GM18873 (cell line): Measurements from ENCODE around the gene PRDM7.
"Not testable (repeated sequence)": the region's sequence is repeated elsewhere in the genome, so short reads cannot be mapped to it uniquely, and the experiment has no call there.

Experiments
- ATAC-seq: cut with Tn5 transposase; IDR thresholded peaks from one replicate; pipeline ENCODE4 v1.9.1; 2021; ENCODE audit warnings: mild to moderate bottlenecking, moderate library complexity, moderate number of reproducible peaks; ENCODE audit not compliant: unreplicated experiment, low FRiP score

Gene PRDM7

GRCh38 chr16:90077757-90078578 lies 837 bp upstream of the PRDM7 start:
- no peak for ATAC-seq

DNA sequence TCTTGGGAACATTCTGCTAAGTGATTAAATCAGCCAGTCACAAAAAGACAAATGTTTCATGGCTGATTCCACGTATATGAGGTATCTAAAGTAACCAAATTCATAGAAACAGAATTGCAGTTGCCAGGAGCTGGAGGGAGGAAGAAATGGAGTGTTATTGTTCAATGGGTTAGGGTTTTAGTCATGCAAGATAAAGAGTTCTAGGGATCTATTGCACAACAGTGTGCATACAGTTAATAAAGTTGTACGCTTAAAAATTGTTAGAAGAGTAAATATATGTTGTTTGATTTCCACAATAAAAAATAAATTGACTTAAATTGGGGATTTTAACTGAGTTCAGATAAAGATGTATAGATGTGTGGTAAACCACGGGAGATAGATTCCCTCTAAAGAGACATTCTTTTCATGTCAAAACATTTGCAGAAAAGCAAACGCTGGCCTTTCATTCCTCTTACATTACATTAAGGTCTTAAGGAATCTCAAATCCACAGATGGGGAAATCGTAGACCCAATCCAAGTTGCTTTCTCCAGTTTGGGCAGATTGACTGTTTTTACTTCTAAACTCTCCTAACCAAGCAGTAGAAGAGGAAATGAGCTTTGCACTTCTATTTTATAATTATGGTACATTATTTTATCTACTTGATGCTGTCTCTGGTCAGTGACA lies 4.6 kb downstream of the PRDM7 start:
- ATAC-seq: no peak

DNA sequence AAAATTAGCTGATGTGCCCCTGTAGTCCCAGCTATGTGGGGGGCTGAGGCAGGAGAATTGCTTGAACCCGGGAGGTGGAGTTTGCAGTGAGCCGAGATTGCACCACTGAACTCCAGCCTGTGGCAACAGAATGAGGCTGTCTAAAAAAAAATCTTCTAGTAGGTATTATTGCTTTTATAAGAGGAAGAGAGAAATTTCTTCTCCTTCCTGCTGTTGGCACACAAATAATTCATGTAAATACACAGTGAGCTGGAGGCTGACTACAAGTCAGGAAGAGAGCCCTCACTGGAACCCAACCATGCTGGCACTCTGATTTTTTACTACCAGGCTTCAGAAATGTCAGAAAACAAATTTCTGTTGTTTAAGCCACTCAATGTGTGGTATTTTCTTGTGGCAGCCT lies 6.7 kb downstream of the PRDM7 start:
- ATAC-seq: no peak

GRCh38 chr16:90061437-90061836 lies 15.7 kb downstream of the PRDM7 start:
- ATAC-seq: no peak

- no peak for ATAC-seq
These were observed 19.4 kb downstream of the PRDM7 start for GRCh38 chr16:90057738-90058173.

DNA sequence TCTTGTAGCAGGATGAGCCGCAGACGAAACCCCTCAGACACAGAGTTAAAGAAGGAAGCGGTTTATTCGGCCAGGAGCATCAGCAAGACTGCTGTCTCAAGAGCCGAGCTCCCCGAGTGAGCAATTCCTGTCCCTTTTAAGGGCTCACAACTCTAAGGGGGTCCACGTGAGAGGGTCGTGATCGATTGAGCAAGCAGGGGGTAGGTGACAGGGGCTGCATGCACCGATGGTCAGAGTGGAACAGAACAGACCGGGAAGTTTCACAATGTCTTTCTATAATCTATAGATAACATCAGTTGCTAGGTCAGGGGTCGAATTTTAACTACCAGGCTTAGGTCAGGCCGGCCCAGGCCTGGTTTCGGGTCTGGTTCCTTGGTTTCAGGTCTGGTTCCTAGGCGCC lies 20.6 kb downstream of the PRDM7 start:
- not testable (repeated sequence) for ATAC-seq

DNA sequence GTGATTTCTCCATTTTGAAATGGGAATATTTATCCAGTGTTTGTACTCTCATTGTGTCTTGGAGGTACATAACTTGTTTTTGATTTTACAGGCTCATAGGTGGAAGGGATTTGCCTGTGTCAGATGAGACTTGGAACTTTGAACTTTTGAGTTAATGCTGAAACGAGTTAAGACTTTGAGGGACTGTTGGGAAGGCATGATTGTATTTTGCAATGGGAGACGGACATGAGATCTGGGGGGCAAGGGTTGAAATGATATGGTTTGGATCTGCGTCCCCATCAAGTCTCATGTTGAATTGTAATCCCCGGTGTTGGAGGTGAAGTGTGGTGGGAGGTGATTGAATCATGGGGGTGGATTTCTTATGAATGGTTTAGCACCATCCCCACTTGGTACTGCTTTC lies 21.8 kb downstream of the PRDM7 start:
- ATAC-seq: no peak

DNA sequence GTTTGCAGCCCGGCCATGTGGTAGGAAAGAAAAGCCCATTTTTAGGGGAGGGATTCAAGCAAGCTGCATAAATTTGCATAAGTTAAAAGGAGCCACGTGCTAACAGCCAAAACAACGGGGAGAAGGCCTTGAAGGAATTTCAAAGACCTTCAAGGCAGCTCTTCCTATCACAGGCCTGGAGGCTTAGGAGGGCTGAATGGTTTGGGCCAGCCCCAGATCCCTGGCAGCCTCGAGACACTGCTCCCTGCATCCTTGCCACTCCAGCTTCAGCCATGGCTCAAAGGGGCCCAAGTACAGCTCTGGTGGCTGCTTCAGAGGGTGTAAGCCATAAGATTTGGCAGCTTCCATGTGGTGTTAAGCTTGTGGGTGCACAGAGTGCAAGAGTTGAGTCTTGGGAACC lies 22.6 kb downstream of the PRDM7 start:
- ATAC-seq: no peak

GRCh38 chr16:90053902-90054500 lies 23.1 kb downstream of the PRDM7 start:
- no peak for ATAC-seq

DNA sequence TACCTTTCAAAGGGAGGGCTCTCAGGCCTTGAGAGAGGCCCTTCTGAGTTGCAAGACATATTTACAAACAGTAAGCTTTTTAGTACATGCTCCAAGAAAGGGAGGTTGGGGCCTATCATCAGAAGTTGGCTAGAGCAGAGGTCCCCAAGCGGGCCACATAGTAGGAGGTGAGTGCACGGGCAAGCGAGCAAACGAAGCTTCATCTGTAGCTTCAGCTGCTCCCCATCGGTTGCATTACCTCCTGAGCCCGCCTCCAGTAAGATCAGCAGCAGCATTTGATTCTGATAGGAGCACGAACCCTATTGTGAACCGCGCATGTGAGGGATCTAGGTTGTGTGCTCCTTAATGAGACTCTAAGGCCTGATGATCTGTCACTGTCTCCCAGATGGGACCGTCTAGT lies 26.2 kb downstream of the PRDM7 start:
- ATAC-seq: no peak

- no peak for ATAC-seq
These were observed 28.3 kb downstream of the PRDM7 start for GRCh38 chr16:90048737-90049330.

GRCh38 chr16:90048347-90048722 lies 28.8 kb downstream of the PRDM7 start:
- ATAC-seq: no peak

DNA sequence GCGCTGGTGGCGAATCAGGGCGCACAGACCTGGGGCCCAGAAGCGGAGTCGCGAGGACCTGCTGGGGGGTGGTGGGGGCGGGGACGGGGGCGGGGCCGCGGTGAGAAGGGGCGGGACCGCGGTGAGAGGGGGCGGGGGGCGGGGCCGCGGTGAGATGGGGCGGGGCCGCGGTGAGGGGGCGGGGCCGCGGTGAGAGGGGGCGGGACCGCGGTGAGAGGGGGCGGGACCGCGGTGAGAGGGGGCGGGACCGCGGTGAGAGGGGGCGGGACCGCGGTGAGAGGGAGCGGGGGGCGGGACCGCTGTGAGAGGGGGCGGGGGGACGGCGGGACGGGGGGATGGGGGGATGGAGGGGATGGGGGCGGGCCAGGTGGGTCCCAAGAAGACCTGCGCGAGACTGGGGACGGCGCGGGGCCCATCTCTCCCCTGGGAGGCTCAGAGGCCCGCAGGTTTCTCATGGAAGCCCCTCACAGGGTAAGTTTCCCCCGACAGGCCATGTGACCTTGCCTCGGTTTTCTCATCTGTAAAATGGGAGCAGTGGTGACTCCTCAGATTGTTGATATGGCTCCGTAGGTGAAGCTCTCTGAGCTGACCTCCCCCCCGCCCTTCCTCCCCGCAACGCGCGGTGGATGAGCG lies 29.3 kb downstream of the PRDM7 start:
- no peak for ATAC-seq

- ATAC-seq: no peak
These were observed 30.0 kb downstream of the PRDM7 start for GRCh38 chr16:90046971-90047713.

DNA sequence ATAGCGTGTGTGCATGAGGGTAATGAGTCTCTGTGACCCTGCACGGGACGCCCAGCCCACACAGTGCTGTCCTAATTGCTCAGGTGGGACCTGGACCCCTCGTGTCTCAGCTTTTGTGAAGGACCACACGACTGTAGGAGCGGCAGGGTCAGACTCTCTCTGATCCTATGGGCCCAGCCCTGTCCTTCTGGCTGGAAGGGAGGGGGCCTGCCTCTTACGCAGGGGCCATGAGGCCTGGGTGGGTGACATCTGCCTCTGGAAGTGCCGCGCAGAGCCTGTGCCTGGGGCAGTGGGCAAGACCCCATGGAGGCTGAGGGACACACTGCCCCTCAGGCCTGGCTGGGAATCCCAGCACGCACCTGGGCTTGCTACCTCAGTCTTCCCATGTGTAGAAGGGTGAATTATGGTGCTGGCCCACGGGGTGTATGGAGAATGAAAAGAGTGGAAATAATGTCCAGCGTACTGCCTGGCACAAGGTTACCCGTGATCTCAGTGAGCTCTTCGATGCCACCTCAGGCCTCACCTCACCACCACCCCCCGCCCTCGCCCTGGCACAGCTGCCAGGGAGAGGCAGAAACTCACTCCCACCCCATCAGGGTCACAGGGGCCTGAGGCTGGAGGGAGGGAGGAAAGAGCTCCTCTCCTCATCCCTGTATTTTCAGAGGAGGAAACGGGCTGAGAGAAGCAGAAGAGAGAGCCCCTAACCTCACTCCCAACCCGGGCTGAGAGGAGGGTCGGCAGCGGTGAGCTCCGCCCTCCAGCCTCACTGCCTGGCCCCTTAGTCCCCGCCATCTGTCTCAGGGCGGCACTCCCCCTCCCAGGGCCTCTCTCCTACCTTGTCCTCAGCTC lies 30.8 kb downstream of the PRDM7 start:
- ATAC-seq: no peak

DNA sequence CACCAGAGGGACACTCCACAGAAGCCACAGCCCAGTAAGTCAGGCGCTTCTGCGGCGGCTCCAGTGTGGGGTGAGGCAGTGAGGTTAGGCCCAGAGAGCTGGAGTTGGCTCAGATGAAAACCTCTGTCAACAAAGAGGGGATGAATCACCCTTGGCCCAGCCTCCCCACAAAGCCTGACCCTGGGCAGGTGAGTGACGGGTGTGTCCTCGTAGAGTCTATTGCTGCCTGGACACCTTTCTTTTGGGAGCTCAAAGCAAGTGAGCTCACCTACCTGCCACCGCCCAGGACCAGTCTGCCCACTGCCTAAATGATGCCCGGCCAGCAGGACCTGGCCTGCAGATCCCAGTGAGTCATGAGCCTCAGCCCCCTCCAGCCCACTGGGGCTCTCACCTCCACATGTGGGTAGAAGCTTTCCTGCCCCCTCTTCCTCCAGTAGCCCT lies 33.0 kb downstream of the PRDM7 start:
- ATAC-seq: no peak

DNA sequence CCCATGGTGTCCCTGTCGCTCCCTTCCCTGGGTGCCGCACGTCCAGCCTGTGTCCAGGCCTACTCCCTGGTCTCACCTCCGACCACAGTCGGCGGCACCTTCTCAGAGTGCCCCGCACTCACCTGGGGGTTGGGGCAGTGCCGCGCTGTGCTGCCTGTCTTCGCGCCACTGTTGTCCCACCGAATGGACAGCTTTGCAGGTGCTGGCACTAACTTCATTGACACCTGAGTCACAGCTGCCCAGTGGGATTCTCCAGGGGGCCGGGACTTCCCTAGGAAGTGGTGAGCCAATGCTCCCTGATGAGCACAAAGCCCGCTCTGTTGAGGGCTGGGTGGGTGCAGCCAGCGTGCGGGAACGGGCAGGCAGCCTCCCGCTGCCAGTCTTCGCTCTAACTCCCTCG lies 33.6 kb downstream of the PRDM7 start:
- ATAC-seq: no peak

DNA sequence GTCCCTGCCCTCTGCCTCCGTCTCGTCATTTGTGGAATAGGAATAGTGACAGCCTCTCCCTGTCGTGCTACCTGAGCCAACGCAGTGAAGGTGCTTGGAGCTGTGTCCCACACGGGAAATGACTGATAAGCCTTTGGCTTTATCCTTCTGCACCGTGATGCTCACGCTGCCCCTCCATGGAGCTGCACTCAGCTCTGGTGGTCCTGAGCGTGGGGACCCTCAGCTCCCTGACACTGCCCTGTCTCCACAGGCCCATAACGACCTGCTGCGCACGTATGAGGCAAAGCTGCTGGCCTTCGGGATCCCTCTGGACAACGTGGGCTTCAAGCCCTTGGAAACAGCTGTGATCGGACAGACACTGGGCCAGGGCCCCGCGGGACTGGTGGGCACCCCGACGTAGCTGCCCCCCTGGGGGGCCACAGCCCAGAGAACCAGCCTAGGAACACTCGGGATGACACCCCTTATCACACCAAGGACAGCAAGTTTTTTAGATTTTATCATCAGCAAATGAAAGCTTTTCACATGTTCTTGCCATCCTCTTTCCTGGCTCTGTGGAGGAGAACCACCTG lies 34.1 kb downstream of the PRDM7 start:
- no peak for ATAC-seq
